Stomach (tissue), 9 donors: ENCODE results near the gene ACTR5. TPM values are rescaled to one million over a fixed set of nuclear protein-coding genes. Genes with fewer than 3 reads are reported as not detected.

ENCODE experiments used
- DNase-seq, 2 donors: peaks; one replicate each; pipeline versions ENCODE4 v3.0.0 to v3.0.0-alpha.2; 2013 to 2019
- H3K27ac ChIP-seq, 5 donors: fragments of 200-600 bp in 4 of 5; sonication (generic) in 4 of 5; one replicate each; pipeline ENCODE4 v1.5.1; 2013 to 2019; ENCODE audit warnings: mild to moderate bottlenecking in 1 of 5, moderate library complexity in 1 of 5
- H3K27me3 ChIP-seq, 3 donors: fragments of 200-600 bp; sonication (generic); one replicate each; pipeline ENCODE4 v1.5.1; 2017 to 2019; ENCODE audit warnings: mixed run types in 1 of 3
- H3K36me3 ChIP-seq, 4 donors: fragments of 200-600 bp; sonication (generic); 1 replicate in 3 of 4; 2 replicates in 1 of 4; pipeline ENCODE4 v1.5.1; 2016 to 2019
- H3K4me1 ChIP-seq, 4 donors: fragments of 200-600 bp; sonication (generic); one replicate each; pipeline ENCODE4 v1.5.1; 2016 to 2019
- H3K4me3 ChIP-seq, 4 donors: fragments of 200-600 bp; sonication (generic) in 3 of 4; one replicate each; pipeline ENCODE4 v1.5.1; 2016 to 2019; ENCODE audit warnings: mild to moderate bottlenecking in 1 of 4
- H3K9me3 ChIP-seq, 4 donors: fragments of 200-600 bp; sonication (generic); one replicate each; pipeline ENCODE4 v1.5.1; 2016 to 2019
- EP300 ChIP-seq: sonication (generic); formaldehyde crosslinking; IDR thresholded peaks from one replicate; pipeline ENCODE4 v1.6.1; 2017; ENCODE audit warnings: antibody characterized with exemption
- POLR2A ChIP-seq, 4 donors: fragments of 450-650 bp; IDR thresholded peaks; one replicate each; pipeline ENCODE4 v1.6.1; 2016; ENCODE audit warnings: antibody characterized with exemption in 4 of 4, control low read depth in 2 of 4, mild to moderate bottlenecking in 1 of 4, moderate library complexity in 1 of 4
- POLR2AphosphoS5 ChIP-seq, 3 donors: sonication (generic); formaldehyde crosslinking; IDR thresholded peaks; one replicate each; pipeline ENCODE4 v1.6.1; 2016; ENCODE audit warnings: antibody characterized with exemption in 3 of 3
- WGBS, 5 donors: extraction: QIAGEN DNeasy Blood & Tissue Kit in 3 of 5; methylation state at CpG; one replicate each; pipeline versions ENCODE4 v1.1.5 to v1.1.7; 2013 to 2018; 5-methylcytosine and 5-hydroxymethylcytosine counted together
- intact Hi-C: fragments of 100-400 bp; cut with DNase I; formaldehyde crosslinking; loops from one replicate; pipeline ENCODE4 v1.15.1; 2023; ENCODE audit warnings: low total_unique reads
- polyA plus RNA-seq, 3 donors: library from polyadenylated mRNA; stranded (reverse); fragments of 200-250 nt; gene quantifications; one replicate each; pipeline ENCODE4 v1.2.3, GENCODE V29; 2013
- total RNA-seq, 5 donors: library from RNA; depleted of rRNA; stranded (reverse); fragments of >200 nt; gene quantifications; one replicate each; pipeline versions ENCODE4 v1.1.0 to v1.2.3, GENCODE V29; 2014 to 2016
- TF ChIP-seq, protein P1 (sequence below), 7 experiments: fragments of 450-650 bp in 4 of 7; fragments of 200-600 bp in 3 of 7; sonication (generic) in 3 of 7; IDR thresholded peaks; one replicate each; pipeline ENCODE4 v1.5.1; 2016 to 2019; ENCODE audit warnings: antibody characterized with exemption in 7 of 7, control low read depth in 2 of 7, mild to moderate bottlenecking in 1 of 7
- donor health status: healthy with polysubstance abuse.
- donor health status: Bipolar disorder and iron deficiency.
- donor health status: healthy.

The ACTR5 gene
- total and polyA plus RNA-seq, 8 donors: 3.6 to 68.1 (median 6.5) TPM

DNA sequence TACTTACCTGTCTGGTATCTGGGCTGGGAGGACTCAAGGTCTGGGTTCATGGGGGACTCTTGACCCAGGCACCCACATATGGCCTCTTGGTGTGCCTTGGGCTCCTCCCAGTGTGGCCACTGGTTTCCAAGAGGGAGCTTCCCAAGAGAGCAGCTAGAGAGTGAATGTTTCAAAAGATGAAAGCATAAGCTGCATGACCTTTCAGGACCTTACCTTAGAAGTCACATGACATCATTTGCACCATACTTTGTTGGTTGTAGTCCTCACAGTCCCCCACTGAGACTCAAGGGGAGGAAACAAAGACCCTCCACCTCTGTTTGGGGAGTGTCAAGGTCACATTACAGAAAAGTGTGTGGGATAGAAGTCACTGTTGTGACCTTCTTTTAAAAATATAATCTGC, 13.9 kb downstream of the ACTR5 start:
- H3K9me3 ChIP-seq: no peaks in the 10 kb centered on the region
- no peaks in the 10 kb centered on the region for H3K27me3 ChIP-seq
- TF ChIP-seq EP300: no peak
- no peak for TF ChIP-seq POLR2A (IDR thresholded peaks at IDR 0.05)
- TF ChIP-seq POLR2AphosphoS5 (IDR thresholded peaks at IDR 0.05): no peak
- TF ChIP-seq, protein P1, sequence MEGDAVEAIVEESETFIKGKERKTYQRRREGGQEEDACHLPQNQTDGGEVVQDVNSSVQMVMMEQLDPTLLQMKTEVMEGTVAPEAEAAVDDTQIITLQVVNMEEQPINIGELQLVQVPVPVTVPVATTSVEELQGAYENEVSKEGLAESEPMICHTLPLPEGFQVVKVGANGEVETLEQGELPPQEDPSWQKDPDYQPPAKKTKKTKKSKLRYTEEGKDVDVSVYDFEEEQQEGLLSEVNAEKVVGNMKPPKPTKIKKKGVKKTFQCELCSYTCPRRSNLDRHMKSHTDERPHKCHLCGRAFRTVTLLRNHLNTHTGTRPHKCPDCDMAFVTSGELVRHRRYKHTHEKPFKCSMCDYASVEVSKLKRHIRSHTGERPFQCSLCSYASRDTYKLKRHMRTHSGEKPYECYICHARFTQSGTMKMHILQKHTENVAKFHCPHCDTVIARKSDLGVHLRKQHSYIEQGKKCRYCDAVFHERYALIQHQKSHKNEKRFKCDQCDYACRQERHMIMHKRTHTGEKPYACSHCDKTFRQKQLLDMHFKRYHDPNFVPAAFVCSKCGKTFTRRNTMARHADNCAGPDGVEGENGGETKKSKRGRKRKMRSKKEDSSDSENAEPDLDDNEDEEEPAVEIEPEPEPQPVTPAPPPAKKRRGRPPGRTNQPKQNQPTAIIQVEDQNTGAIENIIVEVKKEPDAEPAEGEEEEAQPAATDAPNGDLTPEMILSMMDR (IDR thresholded peaks at IDR 0.05): no peak
- H3K4me1 ChIP-seq: peaks cover 0 to 9% (median 3%) of the 10 kb centered on the region in 4 donors
- intact Hi-C loops: no loop called here
- no peak for DNase-seq
- H3K36me3 ChIP-seq: peaks cover 39 to 100% (median 99%) of the 10 kb centered on the region in 4 donors
- no peak overlapping the region for H3K4me3 ChIP-seq
- no peak overlapping the region for H3K27ac ChIP-seq

DNA sequence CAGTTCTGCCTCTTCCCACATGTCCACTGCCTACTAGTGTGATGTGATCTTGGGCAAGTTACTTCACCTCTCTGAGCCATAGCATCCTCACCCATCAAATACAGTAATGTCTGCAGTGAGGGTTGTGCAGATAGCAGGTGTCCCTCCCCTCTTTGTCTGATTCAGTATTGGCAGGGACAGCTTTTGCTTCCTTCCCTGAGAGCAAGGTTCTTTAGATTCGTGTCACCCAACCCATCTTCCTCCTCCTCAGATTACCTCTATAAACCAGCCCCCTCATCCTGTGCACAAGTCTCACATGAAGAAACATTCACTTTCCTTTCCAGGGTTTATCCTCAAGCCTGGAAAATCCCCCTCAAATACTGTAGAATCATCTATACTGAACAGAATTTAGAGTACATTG, 15.4 kb downstream of the ACTR5 start:
- Histone ChIP-seq H3K4me3 (no peak overlapping the region), H3K27me3 (no peaks in the 10 kb centered on the region), H3K9me3 (no peaks in the 10 kb centered on the region), H3K36me3 (peaks cover 48 to 100% (median 99%) of the 10 kb centered on the region in 4 donors), H3K4me1 (peaks cover 0 to 9% (median 3%) of the 10 kb centered on the region in 4 donors), H3K27ac (no peak overlapping the region)
- 63 to 85% (median 83%) methylated on average over 1 of the region's 1 CpG for WGBS, 5 donors
- no peak for DNase-seq
- intact Hi-C loops: no loop called here
- TF ChIP-seq POLR2AphosphoS5 (IDR thresholded peaks at IDR 0.05): no peak
- TF ChIP-seq POLR2A (IDR thresholded peaks at IDR 0.05): no peak
- TF ChIP-seq, protein P1 (IDR thresholded peaks at IDR 0.05): no peak
- no peak for TF ChIP-seq EP300

DNA sequence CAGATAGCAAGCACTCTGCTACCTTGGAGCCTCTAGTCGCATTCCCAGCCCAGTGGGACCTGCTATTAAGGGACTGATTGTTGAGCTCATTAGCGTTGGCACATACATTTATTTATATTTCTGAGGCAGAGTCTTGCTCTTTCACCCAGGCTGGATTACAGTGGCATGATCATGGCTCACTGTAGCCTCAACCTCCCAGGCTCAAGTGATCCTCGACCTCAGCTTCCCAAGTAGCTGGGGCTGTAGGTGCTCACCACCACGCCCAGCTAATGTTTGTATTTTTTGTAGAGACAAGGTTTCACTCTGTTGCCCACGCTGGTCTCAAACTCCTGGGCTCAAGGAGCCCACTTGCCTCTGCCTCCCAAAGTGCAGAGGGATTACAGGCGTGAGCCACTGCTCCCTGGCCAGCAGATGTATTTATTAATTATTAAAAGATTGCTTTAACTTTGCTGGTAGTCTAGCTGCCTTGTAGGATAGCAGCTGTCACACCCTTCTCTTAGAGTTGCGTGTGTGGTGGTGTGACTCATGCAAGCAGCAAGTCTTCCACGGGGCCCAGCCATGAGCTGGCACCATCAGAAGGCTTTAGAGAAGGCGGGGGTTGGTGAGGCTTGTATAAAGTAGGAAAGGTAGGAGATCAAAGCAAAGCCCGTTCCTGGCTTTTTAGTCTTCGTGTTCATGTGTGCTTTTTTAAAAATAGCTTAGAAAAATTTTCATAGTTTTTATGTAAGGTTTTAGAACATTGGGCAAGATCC, 16.5 kb downstream of the ACTR5 start:
- Histone ChIP-seq H3K27me3 (no peaks in the 10 kb centered on the region), H3K9me3 (no peaks in the 10 kb centered on the region), H3K4me3 (no peak overlapping the region), H3K4me1 (peaks cover 0 to 9% (median 3%) of the 10 kb centered on the region in 4 donors), H3K27ac (no peak overlapping the region), H3K36me3 (peaks cover 53 to 100% (median 99%) of the 10 kb centered on the region in 4 donors)
- 50 to 66% (median 57%) methylated on average over 11 of the region's 11 CpGs for WGBS, 5 donors
- intact Hi-C loops: no loop called here
- DNase-seq: peak; percentile 52 to 60
- TF ChIP-seq, protein P1 (IDR thresholded peaks at IDR 0.05): no peak
- peak in 1 of 3 donors; percentile 47 for TF ChIP-seq POLR2AphosphoS5 (IDR thresholded peaks at IDR 0.05)

DNA sequence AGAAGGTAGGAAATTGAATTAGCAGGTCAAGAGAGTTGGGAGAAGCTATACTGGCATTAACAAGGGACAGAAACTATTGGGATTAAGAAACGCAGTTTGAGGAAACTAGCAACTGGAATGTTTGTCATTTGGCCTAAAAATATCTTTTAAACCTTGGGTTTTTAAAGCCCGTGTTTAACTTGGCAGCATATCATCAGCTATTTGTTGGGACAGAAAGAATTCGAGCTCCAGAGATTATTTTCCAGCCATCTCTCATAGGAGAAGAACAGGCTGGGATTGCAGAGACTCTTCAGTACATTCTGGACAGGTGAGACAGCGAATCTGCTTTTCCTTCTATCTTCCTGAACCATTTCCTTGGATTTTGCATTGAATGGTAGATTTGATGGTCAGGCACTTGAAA, 17.8 kb downstream of the ACTR5 start:
- no peak for DNase-seq
- no peak overlapping the region for H3K27ac ChIP-seq
- 39 to 62% (median 51%) methylated on average over 4 of the region's 4 CpGs for WGBS, 5 donors
- no peaks in the 10 kb centered on the region for H3K27me3 ChIP-seq
- TF ChIP-seq POLR2AphosphoS5 (IDR thresholded peaks at IDR 0.05) (no peak), POLR2A (IDR thresholded peaks at IDR 0.05) (no peak), EP300 (no peak)
- TF ChIP-seq, protein P1 (IDR thresholded peaks at IDR 0.05): no peak
- H3K4me3 ChIP-seq: no peak overlapping the region
- peaks cover 0 to 9% (median 3%) of the 10 kb centered on the region in 4 donors for H3K4me1 ChIP-seq
- no peaks in the 10 kb centered on the region for H3K9me3 ChIP-seq
- peaks cover 61 to 100% (median 99%) of the 10 kb centered on the region in 4 donors for H3K36me3 ChIP-seq
- intact Hi-C loops: no loop called here
